Stimulated activated naive B cell treated with anti-CD40 and anti-IgM and Interleukin-4, amounts not matched to agents 10 μg/mL and 1 μg/mL and 100 μg/mL, for 72 hours (primary cell): ENCODE data around the gene VSIR.

Source experiments
- ATAC-seq, 2 donors: fragments of 150-1000 bp; cut with Tn5 transposase; replicated peaks; 2 replicates each; pipeline ENCODE4 v1.10.0; 2021; ENCODE audit warnings: moderate library complexity in 1 of 2
- DNase-seq: peaks from one replicate; pipeline ENCODE4 v3.0.0; 2021
- H3K27ac Mint-ChIP-seq: one replicate; pipeline ENCODE4 v1.8.0; 2022; ENCODE audit warnings: mild to moderate bottlenecking, mixed read lengths
- H3K27me3 Mint-ChIP-seq, 2 donors: one replicate each; pipeline ENCODE4 v1.8.0; 2022; ENCODE audit warnings: mixed read lengths in 2 of 2
- H3K36me3 Mint-ChIP-seq, 2 donors: one replicate each; pipeline ENCODE4 v1.8.0; 2022; ENCODE audit warnings: mixed read lengths in 2 of 2, mild to moderate bottlenecking in 1 of 2
- H3K4me1 Mint-ChIP-seq, 2 donors: one replicate each; pipeline ENCODE4 v1.8.0; 2022; ENCODE audit warnings: mixed read lengths in 2 of 2, mild to moderate bottlenecking in 1 of 2
- H3K4me3 Mint-ChIP-seq, 2 donors: one replicate each; pipeline ENCODE4 v1.8.0; 2022; ENCODE audit warnings: mild to moderate bottlenecking in 2 of 2, mixed read lengths in 2 of 2, moderate library complexity in 1 of 2
- H3K9me3 Mint-ChIP-seq, 2 donors: one replicate each; pipeline ENCODE4 v1.8.0; 2022; ENCODE audit warnings: mixed read lengths in 2 of 2, mild to moderate bottlenecking in 1 of 2

The VSIR gene

DNA sequence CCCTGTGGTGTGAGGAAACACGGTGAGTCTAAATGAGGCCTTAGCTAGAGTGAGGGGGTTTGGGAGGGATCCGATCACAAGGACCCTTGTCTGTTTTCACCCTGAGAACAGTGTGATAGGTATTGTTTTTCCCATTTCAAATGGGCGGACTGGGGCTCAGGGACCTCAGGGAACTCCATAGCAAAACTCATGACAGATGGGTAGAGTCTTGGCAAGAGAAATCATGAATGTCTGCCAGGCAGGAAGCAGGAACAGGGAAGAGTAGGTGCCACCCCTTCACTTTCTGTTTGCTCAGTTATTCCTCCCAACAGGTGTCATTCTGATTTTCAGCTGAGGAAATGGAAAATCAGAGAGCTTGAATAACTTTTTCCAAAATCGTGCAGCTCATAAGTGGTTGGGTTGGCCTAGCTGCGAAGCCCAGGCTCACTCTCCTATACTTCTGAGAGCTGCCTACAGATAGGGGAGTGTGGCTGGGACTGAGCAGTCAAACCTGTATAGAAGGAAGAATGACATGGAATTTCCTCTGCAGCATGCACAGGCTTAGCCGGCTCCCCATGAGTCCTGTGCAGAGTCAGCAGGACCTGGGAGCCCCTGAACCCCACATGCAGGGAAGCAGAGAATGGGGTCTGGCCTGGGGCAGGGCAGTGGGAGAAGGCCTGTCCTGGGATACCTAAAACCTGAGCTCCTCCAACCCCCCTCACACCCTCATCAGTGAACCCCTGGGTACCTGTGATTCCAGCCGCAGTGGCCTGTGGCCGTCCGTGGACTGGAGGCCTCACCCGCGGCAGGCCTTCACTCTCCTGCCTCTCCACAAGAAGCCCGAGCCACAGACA lies 36.1 kb downstream of the VSIR start:
- DNase-seq (no peak), ATAC-seq (peak in 1 of 2 donors; percentile 35)
- no peak overlapping the region for H3K4me3 Mint-ChIP-seq
- no peaks in the 10 kb centered on the region for H3K9me3 Mint-ChIP-seq
- no peaks in the 10 kb centered on the region for H3K27me3 Mint-ChIP-seq
- no peaks in the 10 kb centered on the region for H3K36me3 Mint-ChIP-seq
- peaks cover 68 to 88% of the 10 kb centered on the region in 2 donors for H3K4me1 Mint-ChIP-seq
- H3K27ac Mint-ChIP-seq = peak overlapping the region; percentile 84

DNA sequence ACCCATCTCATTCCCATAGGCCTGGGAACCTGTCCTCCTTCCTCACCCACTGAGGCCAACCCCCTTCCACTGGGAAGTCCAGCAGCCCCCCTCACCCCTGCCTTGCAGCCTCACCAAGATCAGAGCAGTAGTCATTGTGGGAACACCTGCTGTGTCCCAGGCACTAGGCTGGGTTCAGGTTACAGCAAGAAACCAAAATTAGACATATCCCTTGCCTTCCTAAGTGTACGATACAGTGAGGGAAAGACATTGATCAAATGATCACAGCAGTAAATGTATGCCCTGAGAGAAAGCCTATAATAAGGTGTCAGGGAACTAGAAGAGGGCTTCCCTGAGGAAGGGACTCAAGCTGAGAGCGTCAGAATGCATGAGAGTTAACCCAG lies 36.8 kb downstream of the VSIR start:
- no peaks in the 10 kb centered on the region for H3K9me3 Mint-ChIP-seq
- peaks cover 69 to 83% of the 10 kb centered on the region in 2 donors for H3K4me1 Mint-ChIP-seq
- no peaks in the 10 kb centered on the region for H3K27me3 Mint-ChIP-seq
- no peaks in the 10 kb centered on the region for H3K36me3 Mint-ChIP-seq
- peak; percentile 9 to 14 for ATAC-seq
- peak overlapping the region; percentile 66 for H3K27ac Mint-ChIP-seq
- no peak overlapping the region for H3K4me3 Mint-ChIP-seq
- no peak for DNase-seq

DNA sequence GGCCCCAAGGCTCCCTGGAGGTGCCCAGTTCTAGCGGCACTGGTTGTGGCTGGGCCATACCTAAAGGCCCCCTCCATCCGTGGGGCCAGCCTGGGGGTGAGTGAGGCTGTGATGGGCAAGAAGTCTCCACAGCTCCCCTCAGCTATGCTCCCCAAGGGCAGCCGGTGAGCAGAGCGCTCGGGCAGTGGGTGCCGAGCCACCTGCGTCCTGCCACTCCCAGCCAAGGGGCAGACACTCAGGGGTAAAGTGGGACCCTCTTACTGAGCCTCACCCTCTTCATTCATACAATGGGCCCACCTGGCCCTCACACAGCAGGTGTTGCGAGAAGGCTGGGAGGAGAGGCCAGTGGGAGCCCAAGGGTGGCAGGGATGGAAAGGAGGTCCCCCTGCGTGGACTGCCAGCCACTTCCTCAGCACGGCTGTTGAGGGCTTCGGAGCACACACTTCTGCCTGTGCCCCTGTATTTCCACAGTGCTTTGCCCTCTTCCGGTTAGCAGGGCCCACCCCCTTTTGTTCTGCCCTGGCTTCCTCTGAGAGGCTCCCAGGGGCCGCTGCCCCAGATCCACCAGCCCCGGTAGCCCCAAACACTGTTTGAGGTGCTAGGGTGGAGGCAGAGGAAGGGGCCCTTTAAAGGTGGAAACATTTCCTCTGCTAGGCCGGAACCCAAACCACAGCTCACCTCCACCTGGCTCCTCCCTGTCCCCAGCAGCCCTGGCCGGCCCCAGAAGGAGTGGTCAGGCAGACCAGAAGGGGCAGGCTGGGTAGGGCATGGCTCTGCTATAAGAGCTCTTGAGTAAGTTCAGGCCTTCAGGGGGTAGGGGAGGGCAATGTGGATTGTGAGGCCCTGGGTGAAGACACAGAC lies 37.4 kb downstream of the VSIR start:
- DNase-seq (no peak), ATAC-seq (peak; percentile 46 to 59)
- H3K4me3 Mint-ChIP-seq = peak overlapping the region in 1 of 2 donors; percentile 43
- H3K27ac Mint-ChIP-seq = peak overlapping the region; percentile 66
- H3K4me1 Mint-ChIP-seq = peaks cover 69 to 77% of the 10 kb centered on the region in 2 donors
- H3K9me3 Mint-ChIP-seq = no peaks in the 10 kb centered on the region
- no peaks in the 10 kb centered on the region for H3K27me3 Mint-ChIP-seq
- H3K36me3 Mint-ChIP-seq = no peaks in the 10 kb centered on the region

DNA sequence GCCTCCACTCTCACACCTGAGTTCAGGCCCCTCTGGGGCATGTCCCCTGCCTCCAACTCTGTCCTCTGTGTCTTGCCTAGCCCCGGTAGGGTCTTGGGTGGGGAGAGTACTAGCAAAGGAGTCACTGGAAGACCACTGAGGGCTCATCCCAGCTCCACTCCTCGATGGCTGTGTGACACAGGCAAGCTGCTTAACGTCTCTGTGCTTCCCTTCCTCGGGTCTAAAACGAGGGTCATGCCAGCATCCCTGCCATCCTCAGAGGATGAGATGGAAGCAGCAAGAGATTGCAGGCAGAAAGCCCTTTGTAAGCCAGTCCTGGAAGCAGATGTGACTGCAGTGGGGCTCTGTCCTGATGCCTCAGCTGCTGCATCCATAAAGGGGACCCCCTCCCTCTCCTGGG lies 38.5 kb downstream of the VSIR start:
- ATAC-seq = no peak
- Mint-ChIP-seq H3K27me3 (no peaks in the 10 kb centered on the region), H3K27ac (peak overlapping the region; percentile 51), H3K4me3 (no peak overlapping the region), H3K36me3 (no peaks in the 10 kb centered on the region), H3K4me1 (peaks cover 64 to 73% of the 10 kb centered on the region in 2 donors), H3K9me3 (no peaks in the 10 kb centered on the region)
- DNase-seq = no peak

DNA sequence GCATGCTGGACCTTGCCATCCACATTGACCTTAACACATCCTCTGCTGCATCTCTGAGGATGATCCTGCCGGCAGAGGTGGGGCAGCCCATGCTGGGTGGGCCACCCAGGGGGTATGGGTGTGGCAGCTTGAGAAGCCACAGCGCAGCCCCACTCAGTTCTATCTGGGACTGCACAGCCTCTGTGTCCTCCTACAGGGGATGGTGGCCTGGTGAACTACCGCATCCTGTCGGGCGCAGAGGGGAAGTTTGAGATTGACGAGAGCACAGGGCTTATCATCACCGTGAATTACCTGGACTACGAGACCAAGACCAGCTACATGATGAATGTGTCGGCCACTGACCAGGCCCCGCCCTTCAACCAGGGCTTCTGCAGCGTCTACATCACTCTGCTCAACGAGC lies 41.5 kb downstream of the VSIR start:
- Mint-ChIP-seq H3K36me3 (no peaks in the 10 kb centered on the region), H3K27ac (no peak overlapping the region), H3K4me3 (no peak overlapping the region), H3K9me3 (no peaks in the 10 kb centered on the region), H3K27me3 (no peaks in the 10 kb centered on the region), H3K4me1 (peaks cover 62 to 71% of the 10 kb centered on the region in 2 donors)
- ATAC-seq = no peak
- no peak for DNase-seq

DNA sequence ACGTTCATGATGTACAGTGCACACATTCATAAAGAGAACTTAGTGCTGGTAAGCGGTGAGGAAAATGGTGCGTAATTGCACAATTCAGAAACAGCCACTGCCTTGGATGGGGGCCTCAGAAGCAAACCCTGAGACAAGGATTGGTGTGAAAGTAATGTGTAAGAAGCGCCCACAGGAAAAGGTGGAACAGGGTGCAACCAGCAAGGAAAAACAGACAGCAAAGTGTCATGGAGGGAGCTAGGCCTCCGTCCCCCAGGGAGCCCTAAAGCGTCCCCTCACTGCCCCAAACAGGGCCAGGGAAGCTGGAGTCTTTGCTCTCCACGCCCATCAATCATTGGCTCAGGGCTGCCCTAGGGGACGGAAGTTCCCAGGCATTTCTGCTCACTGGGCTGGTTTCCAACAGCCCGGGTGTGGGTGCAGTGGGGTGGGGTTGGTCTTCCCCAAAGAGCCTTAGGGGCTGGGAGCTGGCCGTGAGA lies 44.1 kb downstream of the VSIR start:
- no peaks in the 10 kb centered on the region for H3K9me3 Mint-ChIP-seq
- no peak for ATAC-seq
- peaks cover 54 to 70% of the 10 kb centered on the region in 2 donors for H3K4me1 Mint-ChIP-seq
- no peak for DNase-seq
- H3K27ac Mint-ChIP-seq = no peak overlapping the region
- H3K27me3 Mint-ChIP-seq = no peaks in the 10 kb centered on the region
- no peak overlapping the region for H3K4me3 Mint-ChIP-seq
- H3K36me3 Mint-ChIP-seq = no peaks in the 10 kb centered on the region

DNA sequence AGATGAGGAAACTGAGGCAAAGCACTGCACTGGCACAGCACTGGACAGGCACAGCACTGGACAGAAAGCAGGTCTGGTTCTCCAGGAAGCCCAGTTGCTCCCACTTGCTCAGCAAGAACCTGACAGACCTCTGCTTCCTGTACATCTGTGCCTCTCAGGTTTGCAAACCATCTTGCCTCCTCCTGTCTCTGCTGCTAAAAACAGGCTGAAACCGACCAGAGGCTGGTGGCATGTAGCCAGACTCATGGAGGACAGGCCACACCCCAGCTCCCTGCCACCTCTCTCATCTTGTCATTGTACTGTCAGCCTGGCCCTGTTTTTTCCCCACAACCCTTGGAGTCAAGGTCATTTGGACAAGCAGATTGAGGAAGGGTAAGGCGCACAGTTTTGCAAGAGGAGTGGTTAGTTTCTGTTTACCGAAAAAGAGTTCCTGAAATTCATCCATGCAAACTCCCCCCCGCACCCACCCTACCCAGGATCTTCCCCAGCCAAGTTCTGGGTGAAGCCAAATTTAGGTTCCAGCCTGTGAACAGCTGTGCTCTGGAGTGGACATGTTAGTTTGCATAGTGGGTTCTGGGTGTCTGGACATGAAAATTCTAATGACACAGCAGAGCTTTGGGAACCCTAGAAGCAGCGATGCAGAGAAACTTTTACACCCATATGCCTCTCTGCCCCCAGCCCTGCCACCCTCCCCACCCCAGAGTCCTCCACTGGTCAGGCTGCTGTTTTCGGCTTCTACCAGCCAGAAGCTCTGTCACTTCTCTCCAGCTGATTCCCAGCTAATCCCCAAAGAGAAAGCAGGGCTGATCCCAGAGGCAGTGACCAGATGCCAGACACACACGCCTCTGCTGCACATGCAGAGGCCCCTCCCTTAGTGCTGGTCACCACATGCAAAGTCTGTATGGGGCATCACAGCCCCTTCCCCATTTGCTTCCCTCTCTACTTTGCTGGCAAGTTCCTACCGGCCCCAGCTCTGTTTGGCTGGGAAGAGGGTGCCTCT lies 45.3 kb downstream of the VSIR start:
- H3K27me3 Mint-ChIP-seq = no peaks in the 10 kb centered on the region
- H3K27ac Mint-ChIP-seq = peak overlapping the region; percentile 65
- DNase-seq (peak; percentile 51), ATAC-seq (peak; percentile 70 to 72)
- H3K4me3 Mint-ChIP-seq = peak overlapping the region; percentile 3 to 31
- H3K36me3 Mint-ChIP-seq = no peaks in the 10 kb centered on the region
- peaks cover 48 to 62% of the 10 kb centered on the region in 2 donors for H3K4me1 Mint-ChIP-seq
- no peaks in the 10 kb centered on the region for H3K9me3 Mint-ChIP-seq

DNA sequence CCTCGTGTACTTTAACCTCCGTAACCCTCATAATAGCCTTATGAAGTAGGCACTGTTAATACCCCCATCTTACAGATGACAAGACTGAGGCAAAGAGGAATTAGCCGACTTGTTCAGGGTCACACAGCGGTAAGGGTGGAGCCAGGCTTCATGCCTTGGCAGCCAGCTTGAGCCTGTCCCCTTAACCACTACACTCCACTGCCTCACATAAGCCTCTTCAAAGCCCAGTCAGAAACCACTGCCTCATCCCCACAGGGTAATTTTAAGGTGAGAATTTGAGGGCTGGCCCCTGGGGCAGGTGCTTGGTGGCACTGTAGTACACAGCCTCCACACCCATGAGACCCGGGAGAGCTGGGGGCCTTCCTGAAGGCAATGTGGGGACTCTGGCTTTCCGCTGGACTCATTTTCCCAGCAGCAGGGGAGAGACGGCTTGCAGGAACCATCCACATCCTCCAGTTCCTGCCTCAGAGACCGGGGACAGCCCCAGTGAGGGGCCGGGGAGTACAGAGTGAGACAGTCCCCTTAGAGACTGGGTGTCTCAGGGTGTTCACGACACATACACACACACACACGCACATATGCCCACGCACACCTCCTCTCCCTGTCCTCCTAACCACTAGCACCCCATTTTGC lies 46.1 kb downstream of the VSIR start:
- peaks cover 0 to 6% of the 10 kb centered on the region in 2 donors for H3K27me3 Mint-ChIP-seq
- H3K4me1 Mint-ChIP-seq = peaks cover 42 to 56% of the 10 kb centered on the region in 2 donors
- ATAC-seq = peak; percentile 81
- no peaks in the 10 kb centered on the region for H3K36me3 Mint-ChIP-seq
- peak overlapping the region; percentile 18 to 37 for H3K4me3 Mint-ChIP-seq
- DNase-seq = peak; percentile 51
- H3K9me3 Mint-ChIP-seq = no peaks in the 10 kb centered on the region
- peak overlapping the region; percentile 57 for H3K27ac Mint-ChIP-seq

DNA sequence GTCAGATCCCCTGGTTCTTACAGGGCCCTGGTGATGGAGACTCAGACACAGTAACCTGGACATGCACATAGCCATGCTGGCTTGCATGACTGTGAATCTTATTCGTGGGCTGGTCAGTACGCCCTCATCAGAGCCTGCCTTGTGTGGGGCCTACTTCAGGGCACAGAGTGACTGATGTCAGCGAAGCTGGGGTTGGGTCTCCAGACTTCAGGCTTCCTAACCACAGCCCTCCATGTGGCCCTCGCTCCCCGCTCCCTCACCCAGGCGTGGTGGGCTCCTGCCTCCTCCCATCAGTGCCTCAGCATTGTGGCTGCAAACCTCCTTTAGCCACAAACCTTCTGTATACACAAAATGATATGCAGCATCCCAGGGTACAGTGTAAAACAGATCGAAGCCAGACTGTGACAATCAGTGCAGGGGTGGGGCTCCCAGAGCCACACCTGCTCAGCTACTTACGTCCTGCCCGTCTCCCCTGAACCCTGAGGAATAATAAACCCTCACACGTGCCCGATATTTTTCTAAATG lies 46.7 kb downstream of the VSIR start:
- Mint-ChIP-seq H3K36me3 (no peaks in the 10 kb centered on the region), H3K4me3 (peak overlapping the region in 1 of 2 donors; percentile 37), H3K27ac (peak overlapping the region; percentile 81), H3K4me1 (peaks cover 39 to 55% of the 10 kb centered on the region in 2 donors), H3K27me3 (peaks cover 4 to 12% of the 10 kb centered on the region in 2 donors), H3K9me3 (no peaks in the 10 kb centered on the region)
- DNase-seq (no peak), ATAC-seq (no peak)

DNA sequence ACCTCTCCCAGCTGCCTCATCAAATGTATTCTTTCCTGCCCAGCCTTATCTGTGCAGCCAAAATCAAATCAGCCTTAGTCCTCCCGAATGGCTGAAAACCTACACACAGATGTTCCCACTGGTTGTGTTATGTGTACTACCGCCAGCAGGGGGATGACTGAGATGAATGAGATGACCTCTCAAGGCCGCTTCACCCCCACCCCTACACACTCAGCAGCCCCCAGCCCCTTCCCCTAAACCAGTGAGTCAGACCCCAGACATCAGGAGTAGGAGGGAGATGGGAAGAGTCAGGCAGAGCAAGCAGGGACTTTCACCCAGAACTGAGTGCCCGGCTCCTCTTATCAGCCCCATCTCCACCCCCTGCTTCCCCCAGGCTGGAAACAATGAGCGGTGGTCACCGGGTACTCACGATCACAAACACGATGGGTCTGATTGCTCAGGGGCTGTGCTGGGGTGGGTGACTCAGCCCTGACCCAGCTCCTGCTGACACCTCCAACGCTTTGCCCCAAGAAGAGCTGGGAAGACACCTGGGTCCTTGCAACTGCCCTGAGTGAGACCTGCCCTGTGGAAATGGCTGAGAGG lies 47.2 kb downstream of the VSIR start:
- DNase-seq (no peak), ATAC-seq (peak; percentile 10 to 11)
- peaks cover 38 to 55% of the 10 kb centered on the region in 2 donors for H3K4me1 Mint-ChIP-seq
- peak overlapping the region in 1 of 2 donors; percentile 11 for H3K4me3 Mint-ChIP-seq
- H3K36me3 Mint-ChIP-seq = no peaks in the 10 kb centered on the region
- peak overlapping the region; percentile 81 for H3K27ac Mint-ChIP-seq
- peaks cover 6 to 18% of the 10 kb centered on the region in 2 donors for H3K27me3 Mint-ChIP-seq
- no peaks in the 10 kb centered on the region for H3K9me3 Mint-ChIP-seq

DNA sequence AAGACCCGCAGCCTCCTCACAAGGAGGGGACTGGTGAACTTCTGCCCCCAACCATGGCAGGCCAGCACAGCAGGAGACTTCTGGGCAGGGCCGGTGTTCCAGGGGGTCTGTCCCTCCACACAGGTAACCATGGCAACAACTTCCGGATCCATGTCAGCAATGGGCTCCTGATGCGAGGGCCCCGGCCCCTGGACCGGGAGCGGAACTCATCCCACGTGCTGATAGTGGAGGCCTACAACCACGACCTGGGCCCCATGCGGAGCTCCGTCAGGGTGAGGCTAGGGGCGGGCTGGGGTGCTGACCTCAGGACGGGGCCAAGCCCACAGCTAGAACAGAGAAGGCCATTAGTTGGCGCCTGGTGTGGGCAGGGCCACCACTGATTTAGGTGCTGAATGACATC lies 48.1 kb downstream of the VSIR start:
- H3K4me1 Mint-ChIP-seq = peaks cover 36 to 53% of the 10 kb centered on the region in 2 donors
- no peaks in the 10 kb centered on the region for H3K9me3 Mint-ChIP-seq
- H3K27me3 Mint-ChIP-seq = peaks cover 6 to 22% of the 10 kb centered on the region in 2 donors
- H3K4me3 Mint-ChIP-seq = no peak overlapping the region
- H3K36me3 Mint-ChIP-seq = no peaks in the 10 kb centered on the region
- DNase-seq = no peak
- ATAC-seq = no peak
- no peak overlapping the region for H3K27ac Mint-ChIP-seq

DNA sequence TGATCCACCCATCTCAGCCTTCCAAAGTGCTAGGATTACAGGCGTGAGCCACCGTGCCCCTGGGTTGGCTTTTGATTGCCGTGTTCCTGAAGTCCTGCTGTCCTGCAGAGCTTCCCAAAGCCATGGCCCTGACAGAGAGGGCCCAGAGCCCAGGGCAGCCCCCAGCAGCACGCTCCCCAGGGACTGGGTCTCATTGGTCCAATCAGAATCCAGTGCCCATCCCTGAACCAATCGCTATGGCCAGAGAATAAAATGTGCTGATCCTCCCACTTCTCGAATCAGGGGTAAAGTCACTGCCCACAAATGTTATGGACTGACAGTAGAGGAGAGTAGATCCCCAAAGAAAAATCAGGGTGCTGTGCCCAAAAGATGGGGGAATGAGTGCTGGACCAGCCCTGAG lies 48.8 kb downstream of the VSIR start:
- no peaks in the 10 kb centered on the region for H3K9me3 Mint-ChIP-seq
- DNase-seq (no peak), ATAC-seq (no peak)
- no peak overlapping the region for H3K4me3 Mint-ChIP-seq
- H3K27me3 Mint-ChIP-seq = peaks cover 6 to 22% of the 10 kb centered on the region in 2 donors
- peaks cover 32 to 49% of the 10 kb centered on the region in 2 donors for H3K4me1 Mint-ChIP-seq
- H3K36me3 Mint-ChIP-seq = no peaks in the 10 kb centered on the region
- H3K27ac Mint-ChIP-seq = peak overlapping the region; percentile 37

DNA sequence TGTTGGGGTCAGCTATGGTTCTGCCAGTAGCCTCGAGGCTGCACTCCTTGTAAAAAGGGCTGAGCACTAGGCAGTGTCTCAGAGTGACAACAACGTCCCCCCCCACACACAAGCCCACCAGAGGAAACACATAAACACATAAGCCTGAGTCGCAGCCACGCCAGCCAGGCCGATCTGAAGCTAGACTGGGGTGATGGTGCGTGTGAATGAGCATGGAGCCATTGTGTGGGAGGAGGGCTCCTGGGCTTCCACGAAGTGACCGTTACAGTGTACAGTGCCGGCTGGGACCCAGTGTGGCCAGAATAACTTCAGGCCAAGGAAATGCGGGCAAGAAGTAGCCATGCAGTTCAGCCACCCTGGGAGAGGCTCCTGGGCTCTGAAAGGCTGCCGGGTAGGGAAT lies 50.0 kb downstream of the VSIR start:
- H3K36me3 Mint-ChIP-seq = no peaks in the 10 kb centered on the region
- no peak overlapping the region for H3K27ac Mint-ChIP-seq

More for the DNA sequence above, 50.0 kb downstream of the VSIR start:
- no peak for DNase-seq
- ATAC-seq = no peak
- Mint-ChIP-seq H3K4me1 (peaks cover 24 to 38% of the 10 kb centered on the region in 2 donors), H3K9me3 (no peaks in the 10 kb centered on the region), H3K27me3 (peaks cover 6 to 22% of the 10 kb centered on the region in 2 donors), H3K4me3 (no peak overlapping the region)
